Transverse colon (tissue), 4 donors: ENCODE data around the gene DDX43. TPM values are rescaled to one million over a fixed set of nuclear protein-coding genes. Genes with fewer than 3 reads are reported as not detected.
"Not testable (repeated sequence)": the region's sequence is repeated elsewhere in the genome, so short reads cannot be mapped to it uniquely, and the experiment has no call there.

ENCODE experiments used
- DNase-seq: peaks from one replicate; pipeline ENCODE4 v3.0.0-alpha.2; 2019
- H3K27ac ChIP-seq, 4 donors: fragments of 200-600 bp; sonication (generic); 2 replicates each; pipeline ENCODE4 v1.5.1; 2016 to 2018; ENCODE audit warnings: inconsistent platforms in 4 of 4
- H3K27me3 ChIP-seq: fragments of 200-600 bp; sonication (generic); 2 replicates; pipeline ENCODE4 v1.5.1; 2017; ENCODE audit warnings: inconsistent platforms
- H3K36me3 ChIP-seq, 4 donors: fragments of 200-600 bp; sonication (generic); 2 replicates each; pipeline ENCODE4 v1.5.1; 2017 to 2019; ENCODE audit warnings: inconsistent platforms in 4 of 4
- H3K4me1 ChIP-seq, 4 donors: fragments of 200-600 bp; sonication (generic); 2 replicates each; pipeline ENCODE4 v1.5.1; 2017 to 2020; ENCODE audit warnings: inconsistent platforms in 4 of 4
- H3K4me3 ChIP-seq, 4 donors: fragments of 200-600 bp; sonication (generic); 1 replicate in 1 of 4; 2 replicates in 3 of 4; pipeline versions ENCODE4 v1.5.1 to v1.6.1; 2017 to 2019; ENCODE audit warnings: inconsistent platforms in 4 of 4
- H3K9me3 ChIP-seq, 2 donors: fragments of 200-600 bp; sonication (generic); 2 replicates each; pipeline ENCODE4 v1.5.1; 2017 to 2019; ENCODE audit warnings: inconsistent platforms in 2 of 2
- EP300 ChIP-seq: sonication (generic); formaldehyde crosslinking; IDR thresholded peaks from one replicate; pipeline ENCODE4 v1.6.1; 2017; ENCODE audit warnings: antibody characterized with exemption, low read depth
- POLR2A ChIP-seq: fragments of 450-650 bp; IDR thresholded peaks from one replicate; pipeline ENCODE4 v1.6.1; 2016; ENCODE audit warnings: antibody characterized with exemption, mild to moderate bottlenecking, moderate library complexity
- POLR2AphosphoS5 ChIP-seq, 3 donors: sonication (generic); formaldehyde crosslinking; IDR thresholded peaks; one replicate each; pipeline ENCODE4 v1.6.1; 2016; ENCODE audit warnings: antibody characterized with exemption in 3 of 3
- WGBS, 2 donors: methylation state at CpG; one replicate each; pipeline ENCODE4 v1.1.5; 2018; ENCODE audit warnings: low coverage in 1 of 2; 5-methylcytosine and 5-hydroxymethylcytosine counted together
- in situ Hi-C, 4 donors: fragments of 200-750 bp; cut with MboI; loops; one replicate each; pipeline versions ENCODE4 v1.15.0 to v1.15.1; 2017; ENCODE audit warnings: low sequenced_read_pairs in 3 of 4, low pct_ligation_motif_present in 1 of 4, low pct_unique_long_range_greater_than_20kb in 1 of 4
- intact Hi-C: fragments of 100-400 bp; cut with DNase I; formaldehyde crosslinking; loops from one replicate; pipeline ENCODE4 v1.15.1; 2023; ENCODE audit warnings: low total_unique reads
- total RNA-seq, 4 donors: library from RNA; depleted of rRNA; stranded (reverse); fragments of >200 nt; gene quantifications; one replicate each; pipeline ENCODE4 v1.1.0, GENCODE V29; 2016
- TF ChIP-seq, protein P1 (sequence below), 5 experiments: fragments of 200-600 bp in 3 of 5; fragments of 450-650 bp in 2 of 5; sonication (generic) in 3 of 5; IDR thresholded peaks; 1 replicate in 2 of 5; 2 replicates in 3 of 5; pipeline ENCODE4 v1.5.1; 2016 to 2017; ENCODE audit warnings: antibody characterized with exemption in 5 of 5, inconsistent platforms in 3 of 5, mild to moderate bottlenecking in 2 of 5, moderate library complexity in 1 of 5

Gene DDX43
- total RNA-seq, 4 donors from 2014 or later, result 1.2 to 2.6 TPM; not detected in 2

DNA sequence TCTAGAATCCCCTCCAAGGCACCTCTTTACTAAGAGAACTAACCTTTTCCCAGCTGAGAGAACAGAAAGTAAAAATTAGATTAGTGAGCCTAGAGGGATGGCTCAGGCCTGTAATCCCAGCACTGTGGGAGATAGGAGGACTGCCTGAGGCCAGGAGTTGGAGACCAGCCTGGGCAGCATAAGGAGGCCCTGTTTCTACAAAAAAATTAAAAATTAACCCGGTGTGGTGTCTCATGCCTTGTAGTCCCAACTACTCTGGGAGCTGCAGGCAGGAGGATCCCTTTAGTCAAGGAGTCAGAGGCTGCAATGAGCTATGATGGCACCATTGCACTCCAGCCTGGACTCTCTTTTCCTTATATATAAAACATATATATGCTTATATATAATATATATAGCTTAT is 19.4 kb upstream of the DDX43 start:
- no peaks in the 10 kb centered on the region for H3K4me1 ChIP-seq
- no peak overlapping the region for H3K27ac ChIP-seq
- no peaks in the 10 kb centered on the region for H3K9me3 ChIP-seq
- no peaks in the 10 kb centered on the region for H3K27me3 ChIP-seq
- 40 to 84% methylated on average over 1 of the region's 1 CpG for WGBS, 2 donors
- H3K4me3 ChIP-seq, result no peak overlapping the region
- no peaks in the 10 kb centered on the region for H3K36me3 ChIP-seq
- intact Hi-C loops (no loop called here), in situ Hi-C loops (no loop called here)
- TF ChIP-seq POLR2A (no peak), POLR2AphosphoS5 (IDR thresholded peaks at IDR 0.05) (no peak), EP300 (no peak)
- TF ChIP-seq, protein P1, sequence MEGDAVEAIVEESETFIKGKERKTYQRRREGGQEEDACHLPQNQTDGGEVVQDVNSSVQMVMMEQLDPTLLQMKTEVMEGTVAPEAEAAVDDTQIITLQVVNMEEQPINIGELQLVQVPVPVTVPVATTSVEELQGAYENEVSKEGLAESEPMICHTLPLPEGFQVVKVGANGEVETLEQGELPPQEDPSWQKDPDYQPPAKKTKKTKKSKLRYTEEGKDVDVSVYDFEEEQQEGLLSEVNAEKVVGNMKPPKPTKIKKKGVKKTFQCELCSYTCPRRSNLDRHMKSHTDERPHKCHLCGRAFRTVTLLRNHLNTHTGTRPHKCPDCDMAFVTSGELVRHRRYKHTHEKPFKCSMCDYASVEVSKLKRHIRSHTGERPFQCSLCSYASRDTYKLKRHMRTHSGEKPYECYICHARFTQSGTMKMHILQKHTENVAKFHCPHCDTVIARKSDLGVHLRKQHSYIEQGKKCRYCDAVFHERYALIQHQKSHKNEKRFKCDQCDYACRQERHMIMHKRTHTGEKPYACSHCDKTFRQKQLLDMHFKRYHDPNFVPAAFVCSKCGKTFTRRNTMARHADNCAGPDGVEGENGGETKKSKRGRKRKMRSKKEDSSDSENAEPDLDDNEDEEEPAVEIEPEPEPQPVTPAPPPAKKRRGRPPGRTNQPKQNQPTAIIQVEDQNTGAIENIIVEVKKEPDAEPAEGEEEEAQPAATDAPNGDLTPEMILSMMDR (IDR thresholded peaks at IDR 0.05), result no peak
- no peak for DNase-seq

DNA sequence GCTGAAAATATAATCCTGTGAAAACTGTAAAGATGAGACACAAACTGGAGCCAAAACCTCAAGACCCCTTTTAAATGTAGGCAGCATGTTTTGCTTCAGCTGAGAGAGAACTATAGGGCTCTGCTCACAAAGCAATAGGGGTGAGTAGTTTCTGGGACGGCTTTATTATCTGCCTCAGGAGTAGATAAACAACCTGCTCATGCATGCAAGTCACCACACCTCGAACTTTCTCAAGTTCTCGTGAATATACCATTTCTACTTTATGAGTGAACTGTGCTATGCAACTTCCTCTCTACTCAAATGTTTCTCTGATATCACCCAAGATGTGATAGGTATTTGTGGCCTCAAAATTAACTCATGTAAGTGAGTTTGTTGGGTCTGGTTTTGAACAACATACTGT is 17.4 kb upstream of the DDX43 start:
- no peak for TF ChIP-seq POLR2A
- no peak for TF ChIP-seq POLR2AphosphoS5 (IDR thresholded peaks at IDR 0.05)
- TF ChIP-seq, protein P1 (IDR thresholded peaks at IDR 0.05), result no peak
- TF ChIP-seq EP300, result no peak

GRCh38 chr6:73381531-73381930 is 13.1 kb upstream of the DDX43 start:
- H3K4me3 ChIP-seq, H3K27me3 ChIP-seq, H3K4me1 ChIP-seq, in situ Hi-C loops, intact Hi-C loops, H3K36me3 ChIP-seq, DNase-seq, H3K9me3 ChIP-seq, H3K27ac ChIP-seq: not testable (repeated sequence)
- 93 to 100% methylated on average over 3 to 10 of the region's 10 CpGs for WGBS, 2 donors

More for the DNA sequence above, 17.4 kb upstream of the DDX43 start:
- no peaks in the 10 kb centered on the region for H3K4me1 ChIP-seq
- no peak for DNase-seq
- H3K36me3 ChIP-seq, result no peaks in the 10 kb centered on the region
- H3K9me3 ChIP-seq, result no peaks in the 10 kb centered on the region
- no peaks in the 10 kb centered on the region for H3K27me3 ChIP-seq
- whole genome bisulfite sequencing, 2 donors, result 37% methylated on average over 3 of the region's 3 CpGs; no CpG with 5 or more reads in 1 of the 2 donors
- no peak overlapping the region for H3K4me3 ChIP-seq
- H3K27ac ChIP-seq, result no peak overlapping the region
- in situ Hi-C loops, result no loop called here
- intact Hi-C loops, result no loop called here

DNA sequence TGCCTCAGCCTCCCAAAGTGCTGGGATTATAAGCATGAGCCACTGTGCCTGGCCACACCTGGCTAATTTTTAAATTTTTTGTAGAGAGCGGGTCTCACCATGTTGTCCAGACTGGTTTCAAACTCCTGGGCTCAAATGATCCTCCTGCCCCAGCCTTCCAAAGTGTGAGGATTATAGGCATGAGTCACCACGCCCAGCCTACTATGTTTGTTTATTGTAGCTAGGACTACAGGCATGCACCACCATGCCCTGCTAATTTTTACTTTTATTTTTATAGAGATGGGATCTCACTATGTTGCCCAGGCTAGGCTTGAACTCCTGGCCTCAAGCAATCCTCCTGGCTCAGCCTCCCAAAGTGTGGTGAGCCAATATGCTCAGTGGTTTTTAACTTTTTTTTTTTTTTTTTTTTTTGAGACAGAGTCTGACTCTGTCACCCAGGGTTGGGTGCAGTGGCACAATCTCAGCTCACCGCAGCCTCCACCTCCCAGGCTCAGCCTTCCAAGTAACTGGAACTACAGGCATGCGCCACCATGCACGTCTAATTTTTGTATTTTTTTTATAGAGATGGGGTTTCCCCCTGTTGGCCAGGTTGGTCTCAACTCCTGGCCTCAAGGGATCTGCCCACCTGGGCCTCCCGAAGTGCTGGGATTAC is 12.0 kb upstream of the DDX43 start:
- in situ Hi-C loops, result no loop called here
- WGBS, 2 donors, result 76 to 90% methylated on average over 2 to 6 of the region's 6 CpGs

More for the DNA sequence above, 12.0 kb upstream of the DDX43 start:
- H3K36me3 ChIP-seq, result no peaks in the 10 kb centered on the region
- no peak overlapping the region for H3K4me3 ChIP-seq
- DNase-seq, result no peak
- no peaks in the 10 kb centered on the region for H3K9me3 ChIP-seq
- no peak overlapping the region for H3K27ac ChIP-seq
- H3K27me3 ChIP-seq, result no peaks in the 10 kb centered on the region
- no peaks in the 10 kb centered on the region for H3K4me1 ChIP-seq
- no peak for TF ChIP-seq EP300
- TF ChIP-seq POLR2AphosphoS5 (IDR thresholded peaks at IDR 0.05), result no peak
- no peak for TF ChIP-seq POLR2A
- TF ChIP-seq, protein P1 (IDR thresholded peaks at IDR 0.05), result no peak
- intact Hi-C loops, result no loop called here
